ENCODE measurements around the gene GMDS.

GMDS gene

DNA sequence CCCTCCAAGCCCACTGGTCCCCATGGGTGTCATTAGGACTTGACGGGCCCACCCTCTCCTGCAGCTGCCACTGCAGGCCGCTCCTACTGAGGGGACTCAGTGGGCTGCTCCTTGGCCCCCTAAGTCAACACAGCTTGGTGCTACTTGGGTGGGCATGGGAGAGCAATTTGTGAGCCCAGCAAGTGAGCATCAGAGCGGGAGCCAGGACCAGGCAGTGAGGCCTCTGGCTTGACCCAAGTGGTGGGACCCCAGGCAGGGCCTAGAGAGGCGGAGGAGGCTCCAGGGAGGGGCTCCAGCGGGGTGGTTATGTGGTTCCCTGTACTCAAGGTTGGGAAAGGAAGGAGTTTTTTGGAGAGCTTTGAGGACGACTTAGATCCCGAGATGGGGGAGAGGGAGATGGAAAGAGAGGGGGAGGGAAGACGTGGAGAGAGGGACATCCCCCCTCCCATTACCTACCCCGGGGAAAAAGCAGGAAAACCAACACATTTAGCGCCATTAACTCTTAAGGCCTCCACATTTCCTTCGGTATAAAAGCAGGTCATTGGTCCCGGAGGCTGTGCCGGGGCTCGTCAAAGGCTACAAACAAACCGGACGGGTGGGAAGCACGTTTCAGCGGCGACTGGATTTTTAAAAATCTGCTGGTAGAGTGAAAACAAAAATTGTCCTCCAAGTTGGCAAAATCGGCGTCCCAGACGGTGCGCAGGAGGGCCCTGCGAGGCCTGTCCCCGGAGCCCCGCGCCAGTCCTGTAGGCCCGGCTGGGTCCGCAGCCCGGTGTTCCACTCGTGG, 626.9 kb downstream of the GMDS start:
- Histone ChIP-seq H3K4me3 (peak overlapping the region; percentile 91 to 93), H3K9me3 (no peaks in the 10 kb centered on the region), H3K36me3 (peaks cover 11 to 25% (median 11%) of the 10 kb centered on the region in 3 donors), H3K27me3 (no peaks in the 10 kb centered on the region), H3K27ac (peak overlapping the region; percentile 91 to 98), H3K4me1 (peaks cover 0 to 47% (median 27%) of the 10 kb centered on the region in 4 donors)
- TF ChIP-seq, protein P1, sequence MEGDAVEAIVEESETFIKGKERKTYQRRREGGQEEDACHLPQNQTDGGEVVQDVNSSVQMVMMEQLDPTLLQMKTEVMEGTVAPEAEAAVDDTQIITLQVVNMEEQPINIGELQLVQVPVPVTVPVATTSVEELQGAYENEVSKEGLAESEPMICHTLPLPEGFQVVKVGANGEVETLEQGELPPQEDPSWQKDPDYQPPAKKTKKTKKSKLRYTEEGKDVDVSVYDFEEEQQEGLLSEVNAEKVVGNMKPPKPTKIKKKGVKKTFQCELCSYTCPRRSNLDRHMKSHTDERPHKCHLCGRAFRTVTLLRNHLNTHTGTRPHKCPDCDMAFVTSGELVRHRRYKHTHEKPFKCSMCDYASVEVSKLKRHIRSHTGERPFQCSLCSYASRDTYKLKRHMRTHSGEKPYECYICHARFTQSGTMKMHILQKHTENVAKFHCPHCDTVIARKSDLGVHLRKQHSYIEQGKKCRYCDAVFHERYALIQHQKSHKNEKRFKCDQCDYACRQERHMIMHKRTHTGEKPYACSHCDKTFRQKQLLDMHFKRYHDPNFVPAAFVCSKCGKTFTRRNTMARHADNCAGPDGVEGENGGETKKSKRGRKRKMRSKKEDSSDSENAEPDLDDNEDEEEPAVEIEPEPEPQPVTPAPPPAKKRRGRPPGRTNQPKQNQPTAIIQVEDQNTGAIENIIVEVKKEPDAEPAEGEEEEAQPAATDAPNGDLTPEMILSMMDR (IDR thresholded peaks at IDR 0.05): no peak
- DNase-seq: peak in 1 of 2 donors; percentile 70
- intact Hi-C loops (cut with DNase I; ENCODE audit: low total_unique reads): loop anchor here (2.0 to 5.0 kb wide), 3 partner anchors 74 to 482 kb away; no protein-coding TSS in a partner anchor

DNA sequence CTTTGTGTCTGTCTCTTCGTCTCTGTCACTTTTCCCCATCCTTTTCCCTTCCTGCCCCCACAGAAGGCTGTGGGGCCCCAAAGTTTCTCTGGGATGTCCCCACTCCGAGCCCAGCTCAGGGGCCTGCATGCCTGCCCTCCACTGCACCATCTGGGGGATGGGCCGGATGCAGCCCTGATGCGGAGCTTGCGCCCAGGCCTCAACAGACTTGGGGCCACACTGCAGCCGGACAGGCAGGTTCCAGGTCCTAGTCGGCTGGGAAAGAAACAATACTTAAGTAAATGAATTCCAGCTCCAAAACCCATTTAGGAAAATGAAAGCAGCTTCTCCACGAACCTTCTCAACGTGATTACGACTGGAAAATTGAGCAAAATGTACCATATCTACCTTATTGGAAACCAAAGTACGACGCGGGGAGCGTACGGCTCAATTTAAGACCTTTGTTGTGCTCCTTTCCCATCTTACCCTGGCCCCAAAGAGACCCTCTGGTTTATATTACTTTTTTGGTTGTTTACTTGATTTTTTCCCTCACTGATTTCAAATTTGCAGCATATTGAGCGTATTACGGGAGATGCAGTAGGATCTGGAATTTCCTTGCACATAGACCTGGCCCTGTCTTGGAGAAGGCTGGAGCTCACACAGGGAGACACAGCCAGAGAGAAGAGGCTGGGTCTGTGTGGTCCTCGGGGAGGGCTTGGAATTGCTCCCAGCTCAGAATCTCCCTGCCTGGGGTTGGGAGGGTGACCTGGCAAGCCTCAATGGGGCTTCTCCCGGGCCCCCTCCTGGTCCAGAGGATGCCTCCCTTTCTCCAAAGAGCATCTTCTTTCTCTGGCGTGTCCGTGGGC, 627.7 kb downstream of the GMDS start:
- Histone ChIP-seq H3K4me1 (peaks cover 0 to 39% (median 23%) of the 10 kb centered on the region in 4 donors), H3K27me3 (no peaks in the 10 kb centered on the region), H3K27ac (peak overlapping the region; percentile 91 to 98), H3K9me3 (no peaks in the 10 kb centered on the region), H3K36me3 (peaks cover 11 to 25% (median 18%) of the 10 kb centered on the region in 3 donors), H3K4me3 (peak overlapping the region; percentile 91 to 93)
- TF ChIP-seq, protein P1 (IDR thresholded peaks at IDR 0.05): no peak
- intact Hi-C loops (cut with DNase I; ENCODE audit: low total_unique reads): loop anchor here (2.0 to 5.0 kb wide), 3 partner anchors 75 to 483 kb away; no protein-coding TSS in a partner anchor
- DNase-seq: peak in 1 of 2 donors; percentile 73

DNA sequence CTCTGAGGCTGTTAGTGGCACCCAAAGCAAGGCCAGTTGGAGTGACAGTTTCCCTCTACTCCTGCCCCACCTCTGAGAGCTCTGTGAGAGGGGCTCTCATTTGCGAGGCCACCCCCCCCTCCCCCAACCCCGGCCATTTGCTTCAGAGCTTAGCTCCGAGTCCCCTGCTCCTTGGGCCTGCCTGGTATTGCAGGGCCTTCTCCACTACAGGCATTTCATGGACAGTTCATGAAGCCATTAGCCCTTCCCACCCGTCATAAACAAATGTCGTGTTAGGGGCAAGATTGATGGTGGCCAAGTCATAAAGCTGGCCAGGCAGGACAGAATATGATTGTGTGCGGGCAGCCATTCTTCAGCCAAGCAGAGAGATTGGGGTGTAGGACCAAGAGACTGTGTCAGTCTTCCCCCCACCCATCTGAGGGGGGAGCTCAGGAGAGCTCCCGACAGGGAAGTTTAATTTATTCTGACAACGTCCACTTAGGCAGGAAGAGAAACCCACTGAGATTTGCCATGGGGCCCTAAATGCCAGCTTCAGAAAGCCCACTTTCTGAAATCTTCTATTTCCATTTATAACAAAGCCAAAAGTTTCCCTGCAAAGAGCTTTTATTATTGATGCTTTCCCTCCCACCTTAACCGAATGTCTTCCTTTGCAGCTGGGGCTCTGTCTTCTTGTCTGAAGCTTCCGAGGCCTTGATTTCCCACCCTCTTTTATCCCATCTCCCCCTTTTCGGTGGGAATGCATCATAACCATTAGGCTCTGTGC, 628.5 kb downstream of the GMDS start:
- TF ChIP-seq, protein P1 (IDR thresholded peaks at IDR 0.05): no peak
- peak in 1 of 2 donors; percentile 64 for DNase-seq
- H3K27me3 ChIP-seq: no peaks in the 10 kb centered on the region
- peak overlapping the region; percentile 91 to 98 for H3K27ac ChIP-seq
- peak overlapping the region; percentile 91 to 93 for H3K4me3 ChIP-seq
- peaks cover 16 to 27% (median 26%) of the 10 kb centered on the region in 3 donors for H3K36me3 ChIP-seq
- intact Hi-C loops (cut with DNase I; ENCODE audit: low total_unique reads): loop anchor here (5.0 kb wide), 2 partner anchors 75 to 285 kb away; no protein-coding TSS in a partner anchor
- H3K4me1 ChIP-seq: peaks cover 0 to 31% (median 17%) of the 10 kb centered on the region in 4 donors
- H3K9me3 ChIP-seq: no peaks in the 10 kb centered on the region

DNA sequence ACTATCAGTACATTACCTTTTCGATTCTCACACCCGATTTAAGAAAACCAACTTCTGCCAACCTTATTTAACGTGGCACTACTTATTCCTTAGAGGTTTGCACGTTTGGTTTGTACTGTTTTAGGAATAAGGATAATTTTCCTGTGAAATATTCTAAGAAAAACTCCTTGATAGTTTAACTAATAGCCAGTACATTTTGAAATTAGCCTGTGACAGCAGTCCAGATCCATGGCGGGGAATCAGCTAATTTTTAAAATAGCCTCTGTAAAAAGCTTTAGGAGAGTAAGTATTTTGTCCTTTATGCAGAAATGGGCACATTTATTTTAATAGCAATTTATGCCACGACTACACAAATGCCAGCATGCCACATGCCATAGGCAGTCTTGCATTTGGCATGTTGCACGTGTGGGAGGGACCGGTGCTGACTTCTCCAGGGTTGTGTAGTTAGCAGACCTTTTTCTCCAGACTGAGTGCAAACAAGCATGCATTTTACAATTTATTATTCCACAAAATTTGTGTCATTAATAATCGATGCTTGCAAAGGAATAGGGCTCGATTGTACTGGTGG, 629.5 kb downstream of the GMDS start:
- H3K4me3 ChIP-seq: peak overlapping the region; percentile 91 to 93

More for the DNA sequence above, 629.5 kb downstream of the GMDS start:
- peaks cover 0 to 22% (median 12%) of the 10 kb centered on the region in 4 donors for H3K4me1 ChIP-seq
- no peaks in the 10 kb centered on the region for H3K27me3 ChIP-seq
- peak overlapping the region; percentile 91 to 98 for H3K27ac ChIP-seq
- DNase-seq: peak in 1 of 2 donors; percentile 74
- peaks cover 24 to 37% (median 29%) of the 10 kb centered on the region in 3 donors for H3K36me3 ChIP-seq
- intact Hi-C loops (cut with DNase I; ENCODE audit: low total_unique reads): loop anchor here (5.0 kb wide), 2 partner anchors 76 to 286 kb away; no protein-coding TSS in a partner anchor
- H3K9me3 ChIP-seq: no peaks in the 10 kb centered on the region
- TF ChIP-seq, protein P1 (IDR thresholded peaks at IDR 0.05): no peak

Data from tibial artery (tissue), 4 donors.